Neural cell (in vitro differentiated cells): ENCODE results near the gene ENG. TPM values are rescaled to one million over a fixed set of nuclear protein-coding genes. Genes with fewer than 3 reads are reported as not detected.

Experiments used
- H2AFZ ChIP-seq: fragments of 200-600, 300-800 bp; sonication (generic), shearing (Covaris generic); 2 replicates; pipeline ENCODE4 v1.6.0; 2014; ENCODE audit warnings: low read depth, mild to moderate bottlenecking, antibody characterized with exemption, low read length, moderate library complexity
- H3F3A ChIP-seq: fragments of 200-600 bp; shearing (Covaris generic); 2 replicates; pipeline ENCODE4 v1.6.1; 2016; ENCODE audit warnings: mild to moderate bottlenecking, moderate library complexity, mixed read lengths, antibody characterized with exemption, low read length; ENCODE audit not compliant: insufficient read depth, poor library complexity, severe bottlenecking
- H3K27ac ChIP-seq: fragments of 200-600, 300-800 bp; sonication (generic), shearing (Covaris generic); 2 replicates; pipeline ENCODE4 v1.5.1; 2014; ENCODE audit warnings: mild to moderate bottlenecking, low read length, moderate library complexity
- H3K27me3 ChIP-seq: fragments of 300-800, 200-600 bp; sonication (generic), shearing (Covaris generic); 2 replicates; pipeline ENCODE4 v1.6.0; 2014; ENCODE audit warnings: mild to moderate bottlenecking, low read depth, low read length, moderate library complexity; ENCODE audit not compliant: insufficient read depth
- H3K36me3 ChIP-seq: fragments of 300-800, 200-600 bp; sonication (generic), shearing (Covaris generic); 2 replicates; pipeline ENCODE4 v1.5.1; 2014; ENCODE audit warnings: mild to moderate bottlenecking, antibody characterized with exemption, low read length, moderate library complexity; ENCODE audit not compliant: insufficient read depth
- H3K4me2 ChIP-seq: fragments of 300-800, 200-600 bp; sonication (generic), shearing (Covaris generic); 2 replicates; pipeline ENCODE4 v1.6.0; 2014; ENCODE audit warnings: mild to moderate bottlenecking, low read length
- H3K4me3 ChIP-seq: fragments of 300-800, 200-600 bp; sonication (generic), shearing (Covaris generic); 2 replicates; pipeline ENCODE4 v1.5.1; 2014; ENCODE audit warnings: mild to moderate bottlenecking, low read length, moderate library complexity
- H3K79me2 ChIP-seq: fragments of 200-600 bp; shearing (Covaris generic); replicated peaks from 2 replicates; pipeline ENCODE4 v1.6.0; 2014; ENCODE audit warnings: mild to moderate bottlenecking, low read length, moderate library complexity; ENCODE audit not compliant: insufficient read depth
- H3K9ac ChIP-seq: fragments of 300-800, 200-600 bp; sonication (generic), shearing (Covaris generic); 2 replicates; pipeline ENCODE4 v1.6.1; 2016; ENCODE audit warnings: mild to moderate bottlenecking, low read length, mixed read lengths
- H3K9me2 ChIP-seq: fragments of 200-600 bp; shearing (Covaris generic); 2 replicates; pipeline ENCODE4 v1.6.1; 2016; ENCODE audit warnings: mild to moderate bottlenecking, low read length, mixed read lengths; ENCODE audit not compliant: insufficient read depth
- H3K9me3 ChIP-seq: fragments of 200-600, 300-800 bp; sonication (generic), shearing (Covaris generic); 2 replicates; pipeline ENCODE4 v1.6.1; 2016; ENCODE audit warnings: mild to moderate bottlenecking, mixed run types, low read length, moderate library complexity, mixed read lengths
- H4K20me1 ChIP-seq: fragments of 200-600 bp; shearing (Covaris generic); 2 replicates; pipeline ENCODE4 v1.6.1; 2016; ENCODE audit warnings: mild to moderate bottlenecking, mixed run types; ENCODE audit not compliant: insufficient read depth
- CTCF ChIP-seq: fragments of 450-650 bp; IDR thresholded peaks from 2 replicates; pipeline ENCODE4 v1.5.1; 2014; ENCODE audit warnings: antibody characterized with exemption, mild to moderate bottlenecking, moderate library complexity; ENCODE audit not compliant: poor library complexity, severe bottlenecking
- EP300 ChIP-seq: fragments of 450-650 bp; conservative IDR thresholded peaks from 2 replicates; pipeline ENCODE4 v1.6.1; 2014; ENCODE audit warnings: antibody characterized with exemption, mild to moderate bottlenecking, moderate library complexity; ENCODE audit not compliant: poor library complexity, severe bottlenecking
- EZH2 ChIP-seq: fragments of 200-600, 300-800 bp; shearing (Covaris generic), sonication (generic); IDR thresholded peaks from 2 replicates; pipeline ENCODE4 v1.6.1; 2014; ENCODE audit warnings: antibody characterized with exemption, low read length, borderline replicate concordance, mild to moderate bottlenecking; ENCODE audit not compliant: insufficient read depth, poor library complexity, severe bottlenecking
- MXI1 ChIP-seq: fragments of 450-650 bp; conservative IDR thresholded peaks from 2 replicates; pipeline ENCODE4 v1.6.1; 2014; ENCODE audit warnings: antibody characterized with exemption, mild to moderate bottlenecking; ENCODE audit not compliant: poor library complexity, severe bottlenecking
- POLR2AphosphoS5 ChIP-seq: IDR thresholded peaks from 2 replicates; pipeline ENCODE4 v1.6.1; 2012
- RAD21 ChIP-seq: fragments of 450-650 bp; conservative IDR thresholded peaks from 2 replicates; pipeline ENCODE4 v1.6.1; 2014; ENCODE audit warnings: antibody characterized with exemption, mild to moderate bottlenecking, moderate library complexity
- REST ChIP-seq: IDR thresholded peaks from 2 replicates; pipeline ENCODE4 v1.6.1; 2012; ENCODE audit warnings: borderline replicate concordance
- SMC3 ChIP-seq: fragments of 450-650 bp; conservative IDR thresholded peaks from 2 replicates; pipeline ENCODE4 v1.6.1; 2014; ENCODE audit warnings: antibody characterized with exemption, mild to moderate bottlenecking, moderate library complexity; ENCODE audit not compliant: poor library complexity
- TAF1 ChIP-seq: IDR thresholded peaks from 2 replicates; pipeline ENCODE4 v1.6.1; 2012; ENCODE audit warnings: low read depth
- polyA plus RNA-seq: library from polyadenylated mRNA; depleted of rRNA; stranded (reverse); fragments of >200 nt; gene quantifications from 2 replicates; pipeline ENCODE4 v1.2.3, GENCODE V29; 2014

ENG gene
- polyA plus RNA-seq, 1 donor from 2014 or later = not detected

GRCh38 chr9:127789179-127789578, 65.3 kb downstream of the ENG start:
- no peaks in the 10 kb centered on the region for H3K9me3 ChIP-seq
- TF ChIP-seq RAD21 = no peak
- no peak for TF ChIP-seq EZH2
- TF ChIP-seq EP300 = no peak
- no peak for TF ChIP-seq SMC3
- H3K4me3 ChIP-seq = no peak overlapping the region
- no peaks in the 10 kb centered on the region for H3F3A ChIP-seq
- no peak overlapping the region for H2AFZ ChIP-seq
- no peaks in the 10 kb centered on the region for H3K9me2 ChIP-seq
- H4K20me1 ChIP-seq = peaks cover 3% of the 10 kb centered on the region
- no peak overlapping the region for H3K9ac ChIP-seq
- H3K4me2 ChIP-seq = no peak overlapping the region
- peaks cover 11% of the 10 kb centered on the region for H3K79me2 ChIP-seq
- H3K27ac ChIP-seq = no peak overlapping the region
- H3K36me3 ChIP-seq = peaks cover 7% of the 10 kb centered on the region
- H3K27me3 ChIP-seq = no peaks in the 10 kb centered on the region

GRCh38 chr9:127788337-127789011, 66.0 kb downstream of the ENG start:
- Histone ChIP-seq H3K9me2 (no peaks in the 10 kb centered on the region), H3K4me3 (no peak overlapping the region), H3K9me3 (no peaks in the 10 kb centered on the region), H3K36me3 (peaks cover 7% of the 10 kb centered on the region), H4K20me1 (peaks cover 3% of the 10 kb centered on the region), H3K27me3 (no peaks in the 10 kb centered on the region), H3F3A (no peaks in the 10 kb centered on the region), H2AFZ (no peak overlapping the region), H3K4me2 (no peak overlapping the region), H3K9ac (no peak overlapping the region), H3K79me2 (peaks cover 11% of the 10 kb centered on the region), H3K27ac (no peak overlapping the region)
- no peak for TF ChIP-seq EP300
- TF ChIP-seq CTCF = no peak
- TF ChIP-seq REST = no peak
- no peak for TF ChIP-seq MXI1
- no peak for TF ChIP-seq EZH2
- no peak for TF ChIP-seq POLR2AphosphoS5
- TF ChIP-seq RAD21 = no peak
- TF ChIP-seq TAF1 = no peak
- TF ChIP-seq SMC3 = no peak
